Stimulated activated naive CD4-positive, alpha-beta T cell treated with Interleukin-2 at 50 U/mL for 16 hours (primary cell): Measurements from ENCODE around the gene MGAT4A.

Source experiments
- DNase-seq: peaks from one replicate; lab custom pipeline; 2025; lab: John Stamatoyannopoulos, UW

Gene MGAT4A

DNA sequence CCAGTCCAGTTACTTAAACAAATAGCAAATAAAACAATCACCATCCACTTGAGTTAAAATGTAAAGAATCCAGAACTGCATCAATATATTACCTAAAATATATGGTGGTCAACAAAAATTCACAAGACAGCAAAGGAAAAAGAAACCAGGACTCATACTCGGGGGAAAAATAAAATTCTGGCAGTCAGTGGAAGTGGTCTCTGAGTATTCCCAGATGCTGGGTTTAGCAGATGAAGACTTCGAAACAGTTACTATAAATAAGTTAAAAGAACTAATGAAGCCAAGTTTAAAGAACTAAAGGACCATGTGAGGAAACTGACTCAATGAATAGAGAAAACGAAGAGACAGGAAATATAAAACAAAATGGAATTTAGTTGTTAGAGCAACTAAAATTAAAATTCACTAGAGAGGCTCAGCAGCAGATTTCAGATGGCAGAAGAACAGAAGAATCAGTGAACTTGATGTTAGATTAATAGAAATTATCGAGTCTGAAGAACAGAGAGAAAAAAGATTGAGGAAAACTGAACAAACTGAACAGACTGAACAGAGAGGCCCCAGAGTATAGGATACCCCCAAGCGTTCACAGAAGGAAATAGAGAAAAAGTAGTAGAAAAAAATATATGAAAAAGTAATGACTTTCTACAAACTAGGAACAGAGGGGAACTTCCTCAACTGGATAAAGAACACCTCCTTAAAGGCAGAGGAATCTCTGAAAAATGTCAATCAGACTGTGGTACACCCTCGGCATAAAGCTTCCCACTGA lies 27.9 kb downstream of the MGAT4A start:
- DNase-seq: no peak

GRCh38 chr2:98702127-98702802 lies 28.7 kb downstream of the MGAT4A start:
- no peak for DNase-seq

DNA sequence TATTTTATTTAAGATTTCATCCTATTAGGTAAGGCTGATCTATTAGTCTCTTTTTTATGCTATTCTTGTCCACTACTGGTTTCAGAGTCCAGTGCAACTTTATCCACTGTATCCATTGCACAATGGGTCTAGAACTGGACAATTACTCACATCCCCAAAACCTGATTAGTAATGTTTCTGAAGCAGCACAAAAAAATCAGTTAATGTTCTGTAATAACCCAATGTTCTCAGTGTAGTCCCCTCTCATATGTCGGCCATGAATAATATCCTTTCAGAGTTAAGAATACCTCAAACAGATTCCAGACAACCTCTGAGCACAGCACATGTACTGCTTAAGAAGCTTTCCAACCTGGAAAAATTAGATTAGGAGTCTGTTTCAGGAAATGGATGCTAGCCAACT lies 29.7 kb downstream of the MGAT4A start:
- no peak for DNase-seq

DNA sequence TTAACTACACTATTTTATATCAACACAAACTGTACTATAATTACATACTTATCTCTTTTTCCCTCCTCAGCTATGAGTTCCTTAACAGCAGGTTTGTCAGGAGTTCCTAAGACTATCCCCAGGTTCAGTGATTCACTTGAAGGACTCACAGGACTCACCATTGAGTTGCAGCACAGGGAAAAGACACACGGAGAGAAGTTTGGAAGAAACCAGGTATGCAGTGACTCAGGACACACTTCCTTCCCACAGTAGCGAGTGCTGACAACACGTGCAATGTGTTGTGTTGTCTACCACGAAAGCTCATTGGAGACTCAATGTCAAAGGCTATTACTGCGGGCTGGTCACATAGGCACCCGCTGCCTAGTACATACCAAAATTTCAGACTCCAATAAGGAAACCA lies 32.0 kb downstream of the MGAT4A start:
- no peak for DNase-seq

DNA sequence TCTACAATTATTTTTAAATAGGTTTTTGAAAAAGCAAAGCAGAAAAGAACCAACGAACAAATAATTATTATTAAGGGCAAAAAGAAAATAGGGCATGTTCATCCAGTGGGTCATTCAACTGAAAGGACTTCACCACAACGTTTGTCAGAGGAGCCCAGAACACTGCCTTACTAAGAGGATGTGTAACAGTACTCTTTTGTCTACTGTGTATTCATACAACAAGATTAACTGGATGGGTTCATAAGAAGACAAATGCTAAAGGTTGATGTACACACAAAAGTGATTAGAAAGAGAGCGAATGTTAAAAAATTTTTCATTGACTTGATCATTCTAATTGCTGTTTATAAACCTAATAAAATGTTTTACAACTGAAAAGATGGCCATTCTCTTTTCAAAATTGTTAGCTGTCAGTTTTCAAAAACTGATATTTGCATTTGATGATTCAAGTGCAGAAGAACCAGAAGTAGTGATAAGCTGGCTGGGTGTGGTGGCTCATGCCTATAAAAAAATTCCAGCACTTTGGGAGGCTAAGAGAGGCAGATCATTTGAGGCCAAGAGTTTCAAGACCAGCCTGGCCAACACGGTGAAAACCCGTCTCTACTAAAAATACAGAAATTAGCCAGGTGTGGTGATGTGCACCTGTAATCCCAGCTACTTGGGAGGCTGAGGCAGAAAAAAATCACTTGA lies 33.1 kb downstream of the MGAT4A start:
- no peak for DNase-seq

DNA sequence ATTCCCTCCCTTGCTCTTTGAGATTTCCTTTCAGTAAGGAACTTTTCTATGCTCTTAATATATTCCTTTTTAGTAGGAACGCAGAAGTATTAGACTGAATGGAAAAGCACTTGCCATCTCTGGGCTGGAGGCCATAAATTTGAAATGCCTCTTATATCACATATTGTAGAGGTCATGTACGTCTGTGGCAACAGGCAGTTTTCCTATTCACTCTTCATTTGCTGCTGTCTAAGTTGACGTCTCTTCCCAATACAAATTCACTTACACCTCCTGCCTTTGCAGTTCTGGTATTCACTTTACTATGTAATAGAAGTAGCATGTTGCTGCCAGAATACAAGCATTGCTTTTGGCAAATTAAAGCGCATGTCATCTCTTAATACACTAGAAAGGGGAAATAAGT lies 34.7 kb downstream of the MGAT4A start:
- DNase-seq: no peak

DNA sequence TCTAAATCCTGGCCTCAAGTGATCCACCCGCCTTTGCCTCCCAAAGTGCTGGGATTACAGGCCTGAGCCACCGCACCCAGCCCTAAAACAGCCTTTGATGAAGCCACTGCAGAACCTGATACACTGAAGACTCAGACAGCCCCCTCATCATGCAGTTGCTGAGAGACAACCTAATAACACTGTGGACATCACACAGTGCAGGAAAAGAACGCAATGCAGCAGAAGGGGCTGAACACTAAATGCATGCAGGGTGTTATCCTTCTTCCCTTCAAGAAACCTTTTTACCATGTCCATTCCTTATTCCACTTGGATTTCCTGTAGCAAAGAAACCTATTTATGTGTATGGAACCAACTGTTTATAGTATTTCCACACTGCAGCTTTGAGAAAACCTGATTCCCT lies 35.7 kb downstream of the MGAT4A start:
- DNase-seq: no peak

- no peak for DNase-seq
These were observed 37.5 kb downstream of the MGAT4A start for GRCh38 chr2:98693477-98693876.

DNA sequence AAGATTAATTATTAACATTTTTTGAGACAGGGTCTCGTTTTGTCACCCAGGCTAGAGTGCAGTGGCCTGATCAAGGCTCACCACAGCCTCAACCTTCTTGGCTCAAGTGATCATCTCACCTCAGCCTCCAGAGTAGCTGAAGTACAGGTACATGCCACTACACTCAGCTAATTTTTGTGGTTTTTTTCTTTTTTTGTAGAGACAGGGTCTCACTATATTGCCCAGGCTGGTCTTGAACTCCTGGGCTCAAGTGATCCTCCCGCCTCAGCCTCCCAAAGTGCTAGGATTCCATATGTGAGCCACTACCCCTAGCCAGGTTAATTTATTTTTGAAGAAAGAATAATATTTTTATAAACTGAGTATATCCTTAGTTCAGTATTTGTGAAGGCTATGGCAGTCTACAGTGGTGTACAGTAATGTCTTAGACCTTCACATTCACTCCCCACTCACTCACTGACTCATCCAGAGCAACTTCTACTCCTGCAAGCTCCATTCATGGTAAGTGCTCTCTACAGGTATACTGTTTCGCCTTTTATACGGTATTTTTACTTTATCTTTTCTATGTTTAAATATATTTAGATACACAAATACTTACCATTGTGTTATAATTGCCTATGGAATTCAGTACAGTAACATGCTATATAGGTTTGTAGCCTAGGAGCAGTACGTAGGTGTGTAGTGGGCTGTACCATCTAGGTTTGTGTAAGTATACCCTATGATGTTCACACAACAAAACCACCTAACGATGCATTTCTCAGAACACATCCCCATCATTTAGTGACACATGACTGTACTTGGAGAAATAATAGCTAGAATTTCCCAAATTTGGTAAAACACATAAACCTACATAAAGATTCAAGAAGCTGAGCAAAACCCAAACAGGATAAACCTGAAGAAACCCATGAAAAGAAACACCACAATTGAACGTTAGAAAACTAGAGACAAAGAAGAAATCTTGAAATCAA lies 38.6 kb downstream of the MGAT4A start:
- DNase-seq: peak; percentile 13

DNA sequence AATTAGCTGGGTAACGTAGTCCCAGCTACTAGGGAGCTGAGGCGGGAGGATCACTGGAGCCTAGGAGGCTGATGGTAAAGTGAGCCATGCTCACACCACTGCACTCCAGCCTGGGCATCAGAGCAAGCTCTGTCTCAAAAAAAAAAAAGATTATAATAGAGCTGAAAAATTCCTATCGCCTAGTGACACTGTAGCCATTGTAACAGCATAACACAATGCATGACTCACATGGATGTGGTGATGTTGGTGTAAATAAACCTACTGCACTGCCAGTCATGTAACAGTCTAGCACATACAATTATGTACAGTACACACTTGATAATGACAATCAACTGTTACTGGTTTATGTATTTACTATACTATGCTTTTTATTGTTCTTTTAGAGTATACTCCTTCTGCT lies 39.6 kb downstream of the MGAT4A start:
- DNase-seq: no peak

GRCh38 chr2:98685930-98686887 lies 44.7 kb downstream of the MGAT4A start:
- no peak for DNase-seq

- DNase-seq: no peak
These were observed 47.2 kb downstream of the MGAT4A start for GRCh38 chr2:98683728-98684127.

- no peak for DNase-seq
These were observed 54.2 kb downstream of the MGAT4A start for GRCh38 chr2:98676742-98677141.

DNA sequence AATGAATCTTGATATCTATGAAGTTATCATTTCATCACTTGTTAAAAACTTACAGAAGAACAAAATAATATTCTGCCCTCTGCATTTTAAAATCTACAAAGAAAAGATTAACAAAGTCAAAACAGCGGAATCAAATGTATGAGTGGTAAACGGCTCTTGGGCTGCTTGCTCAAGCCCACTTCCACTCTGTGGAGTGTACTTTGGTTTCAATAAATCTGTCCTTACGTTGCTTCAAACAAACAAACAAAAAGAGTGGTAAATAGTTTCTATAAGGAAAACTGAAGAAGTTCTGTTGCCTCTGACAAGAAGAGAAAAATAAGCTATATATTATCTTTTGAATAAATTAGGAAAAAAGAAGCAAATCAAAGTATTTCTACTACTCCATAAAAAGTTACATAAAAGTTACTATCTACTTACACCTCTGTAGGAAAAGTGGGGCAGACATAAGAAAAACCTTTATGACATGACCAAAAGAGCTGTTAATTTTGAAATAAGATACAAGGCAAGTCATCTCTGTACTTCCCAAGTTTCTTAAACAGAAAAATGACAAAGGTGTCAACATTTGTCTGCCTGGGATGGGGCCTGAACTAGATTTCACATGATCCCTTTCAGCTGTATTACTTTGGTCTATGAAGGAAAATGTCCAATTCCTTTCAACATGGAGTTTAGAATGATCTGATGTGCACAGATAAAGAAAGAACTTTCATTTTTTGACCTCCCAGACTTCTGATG lies 56.5 kb downstream of the MGAT4A start:
- DNase-seq: no peak

DNA sequence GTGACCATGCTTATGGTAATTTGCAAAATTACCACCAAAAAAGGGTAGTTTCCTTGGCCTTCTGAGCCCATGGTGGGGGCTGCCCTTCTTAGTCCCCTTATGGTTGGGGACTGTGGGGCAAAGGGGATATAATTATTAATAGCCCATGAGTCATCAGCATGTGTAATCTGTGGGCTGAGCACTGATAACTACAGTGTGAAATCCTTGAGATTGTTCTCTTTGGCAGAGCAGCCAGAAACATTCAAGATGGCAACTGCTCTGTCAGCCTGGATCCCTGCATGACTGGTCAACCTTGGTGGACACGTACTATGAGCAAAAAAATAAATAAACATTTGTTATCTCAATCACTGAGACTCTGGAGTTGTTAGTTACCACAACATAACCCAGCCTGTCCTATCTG lies 61.3 kb downstream of the MGAT4A start:
- no peak for DNase-seq

GRCh38 chr2:98665677-98666076 lies 65.3 kb downstream of the MGAT4A start:
- no peak for DNase-seq

- peak; percentile 41 for DNase-seq
These were observed 66.6 kb downstream of the MGAT4A start for GRCh38 chr2:98664323-98664722.

DNA sequence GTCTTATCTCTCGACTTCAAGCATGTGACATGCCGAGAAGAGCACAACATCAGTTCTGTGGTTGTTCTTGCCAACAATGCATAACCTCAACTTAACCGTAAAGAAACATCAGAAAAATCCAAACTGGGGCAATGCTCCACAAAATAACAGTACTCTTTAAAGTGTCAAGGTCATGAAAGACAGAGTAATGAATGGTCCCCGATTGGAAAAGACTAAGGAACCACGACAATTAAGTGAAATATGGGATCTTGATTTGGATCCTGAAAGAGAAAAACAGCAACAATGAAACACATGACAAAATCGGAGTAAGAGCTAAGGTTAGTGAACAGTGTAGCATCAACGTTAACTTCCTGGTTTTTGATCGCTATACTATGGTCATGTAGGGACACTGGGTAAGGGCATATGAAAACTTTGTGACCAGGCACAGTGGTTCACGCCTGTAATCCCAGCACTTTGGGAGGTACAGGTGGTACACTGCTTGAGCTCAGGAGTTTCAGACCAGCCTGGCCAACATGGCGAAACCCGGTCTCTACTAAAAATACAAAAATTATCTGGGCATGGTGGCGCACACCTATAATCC lies 67.3 kb downstream of the MGAT4A start:
- no peak for DNase-seq

DNA sequence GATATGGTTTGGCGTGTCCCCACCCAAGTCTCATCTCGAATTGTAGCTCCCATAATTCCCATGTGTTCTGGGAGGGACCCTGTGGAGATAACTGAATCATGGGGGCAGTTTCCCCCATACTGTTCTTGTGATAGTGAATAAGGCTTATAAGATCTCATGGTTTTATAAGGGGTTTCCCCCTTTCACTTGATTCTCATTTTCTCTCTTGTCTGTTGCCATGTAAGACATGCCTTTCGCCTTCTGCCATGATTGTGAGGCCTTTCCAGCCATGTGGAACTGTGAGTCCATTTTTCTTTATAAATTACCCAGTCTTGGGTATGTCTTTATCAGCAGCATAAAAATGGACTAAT lies 71.5 kb downstream of the MGAT4A start:
- peak; percentile 25 for DNase-seq
